HepG2 (cell line): ENCODE measurements around the gene GRM7. TPM values are rescaled to one million over a fixed set of nuclear protein-coding genes. Genes with fewer than 3 reads are reported as not detected.

ENCODE experiments used
- ATAC-seq: fragments of 200-7000 bp; cut with Tn5 transposase; 3 replicates; pipeline ENCODE4 v1.9.1; 2020; ENCODE audit warnings: mild to moderate bottlenecking, moderate library complexity
- BruUV-seq: library from RNA; stranded (reverse); fragments of 400-500 nt; replicated peaks from 2 replicates; lab custom pipeline; 2021; lab: Mats Ljungman, UMichigan
- CTCF ChIA-PET: fragments of 300-600 bp; formaldehyde crosslinking; extraction: SDS; loops from one replicate; lab custom pipeline; 2021; ENCODE audit warnings: low total read pairs, inconsistent platforms, low intra/inter-chr PET ratio; lab: Yijun Ruan, JAX
- POLR2A ChIA-PET: fragments of 350-600 bp; sonication (Branson Sonifier 250); formaldehyde crosslinking; loops from one replicate; lab custom pipeline; 2020; ENCODE audit warnings: antibody characterized with exemption, inconsistent platforms; lab: Yijun Ruan, JAX
- DNase-seq: peaks from one replicate; pipeline ENCODE4 v3.0.0-alpha.2; 2015; ENCODE audit warnings: low spot score
- FAIRE-seq: peaks from 3 replicates; lab custom pipeline; 2011; peaks lifted over from hg19 to GRCh38; lab: Jason Lieb, UNC
- H2AFZ ChIP-seq: one replicate; pipeline ENCODE4 v1.6.1; 2011; ENCODE audit warnings: low read length, inconsistent platforms
- H3K27ac ChIP-seq: fragments of 300-600 bp; 3 replicates; pipeline ENCODE4 v1.8.0; 2011; ENCODE audit warnings: mixed run types, mild to moderate bottlenecking, mixed read lengths, low read length, inconsistent platforms; ENCODE audit not compliant: insufficient read depth; ENCODE audit errors: extremely low read length
- H3K27me3 ChIP-seq, 2 experiments: fragments of 200-600 bp in 1 of 2; 2 replicates in 1 of 2; 3 replicates in 1 of 2; pipeline versions ENCODE4 v1.6.0 to v1.8.0; 2011; ENCODE audit warnings: low read length in 2 of 2, mild to moderate bottlenecking in 2 of 2, moderate library complexity in 2 of 2, inconsistent platforms in 1 of 2; ENCODE audit not compliant: insufficient read depth in 2 of 2, control insufficient read depth in 1 of 2
- H3K36me3 ChIP-seq, 2 experiments: fragments of 200-600 bp in 1 of 2; replicated peaks in 1 of 2; 2 replicates in 1 of 2; 3 replicates in 1 of 2; pipeline versions ENCODE4 v1.5.1 to v1.8.0; 2011; ENCODE audit warnings: low read length in 2 of 2, inconsistent platforms in 1 of 2; ENCODE audit not compliant: insufficient read depth in 2 of 2, control insufficient read depth in 1 of 2
- H3K4me1 ChIP-seq: 2 replicates; pipeline ENCODE4 v1.5.1; 2012; ENCODE audit warnings: low read length, inconsistent platforms; ENCODE audit not compliant: insufficient read depth
- H3K4me2 ChIP-seq: 2 replicates; pipeline ENCODE4 v1.6.0; 2011; ENCODE audit warnings: low read depth, low read length, inconsistent platforms
- H3K4me3 ChIP-seq, 3 experiments: fragments of 200-600 bp in 1 of 3; sonication (generic), shearing (Covaris generic) in 1 of 3; replicated peaks in 1 of 3; 2 replicates each; pipeline ENCODE4 v1.5.1; 2011 to 2016; ENCODE audit warnings: low read length in 3 of 3, inconsistent platforms in 2 of 3, low read depth in 2 of 3, mild to moderate bottlenecking in 2 of 3, control low read depth in 1 of 3, mixed read lengths in 1 of 3; ENCODE audit not compliant: insufficient read depth in 1 of 3
- H3K79me2 ChIP-seq: one replicate; pipeline ENCODE4 v1.6.1; 2011; ENCODE audit warnings: low read length, inconsistent platforms; ENCODE audit not compliant: insufficient read depth
- H3K9ac ChIP-seq: 2 replicates; pipeline ENCODE4 v1.6.0; 2011; ENCODE audit warnings: mild to moderate bottlenecking, low read depth, low read length, inconsistent platforms; ENCODE audit not compliant: insufficient read depth
- H3K9me3 ChIP-seq: 2 replicates; pipeline ENCODE4 v1.5.1; 2012; ENCODE audit warnings: mild to moderate bottlenecking, low read length
- H4K20me1 ChIP-seq: 2 replicates; pipeline ENCODE4 v1.6.0; 2011; ENCODE audit warnings: inconsistent platforms, mild to moderate bottlenecking, low read length, moderate library complexity; ENCODE audit not compliant: insufficient read depth
- BORCS8-MEF2B ChIP-seq: sonication (generic); formaldehyde crosslinking; IDR thresholded peaks from 2 replicates; pipeline ENCODE4 v1.8.0; 2022; ENCODE audit warnings: mild to moderate bottlenecking, missing genetic modification reagents
- EHMT2 ChIP-seq: fragments of 200-600 bp; sonication (generic); IDR thresholded peaks from 2 replicates; pipeline ENCODE4 v1.7.0; 2017; ENCODE audit warnings: antibody characterized with exemption, low read depth, low read length, borderline replicate concordance
- ERF ChIP-seq: IDR thresholded peaks from 2 replicates; pipeline ENCODE4 v1.6.1; 2018; ENCODE audit warnings: missing biosample characterization, missing genetic modification reagents
- GPN1 ChIP-seq: sonication (generic); formaldehyde crosslinking; IDR thresholded peaks from 2 replicates; pipeline ENCODE4 v1.5.1; 2020; ENCODE audit warnings: missing genetic modification reagents, borderline replicate concordance
- HHEX ChIP-seq: IDR thresholded peaks from 2 replicates; pipeline ENCODE4 v1.6.1; 2016; ENCODE audit warnings: control low read depth
- MXD4 ChIP-seq: IDR thresholded peaks from 2 replicates; pipeline ENCODE4 v1.6.1; 2016; ENCODE audit warnings: mild to moderate bottlenecking, missing biosample characterization, missing genetic modification reagents
- YEATS2 ChIP-seq: sonication (generic); formaldehyde crosslinking; IDR thresholded peaks from 2 replicates; pipeline ENCODE4 v1.4.0; 2020; ENCODE audit warnings: missing genetic modification reagents, borderline replicate concordance
- ZKSCAN8 ChIP-seq: IDR thresholded peaks from 2 replicates; pipeline ENCODE4 v1.6.1; 2016; ENCODE audit warnings: borderline replicate concordance, missing genetic modification reagents, missing compliant biosample characterization
- ZNF138 ChIP-seq: sonication (generic); formaldehyde crosslinking; IDR thresholded peaks from 2 replicates; pipeline ENCODE4 v1.5.0; 2020; ENCODE audit warnings: mild to moderate bottlenecking, low read depth, missing genetic modification reagents
- ZNF235 ChIP-seq: sonication (generic); formaldehyde crosslinking; IDR thresholded peaks from 2 replicates; pipeline ENCODE4 v1.8.1; 2023; ENCODE audit warnings: mild to moderate bottlenecking, missing genetic modification reagents, borderline replicate concordance
- ZNF382 ChIP-seq: sonication (generic); formaldehyde crosslinking; IDR thresholded peaks from 2 replicates; pipeline ENCODE4 v1.5.0; 2020; ENCODE audit warnings: missing genetic modification reagents, mild to moderate bottlenecking, borderline replicate concordance
- ZNF572 ChIP-seq: sonication (generic); formaldehyde crosslinking; IDR thresholded peaks from 2 replicates; pipeline ENCODE4 v1.5.1; 2020; ENCODE audit warnings: mild to moderate bottlenecking, missing genetic modification reagents
- WGBS: methylation state at CpG from one replicate; pipeline ENCODE4 v1.1.6; 2017; ENCODE audit warnings: low lambda C conversion rate; 5-methylcytosine and 5-hydroxymethylcytosine counted together
- in situ Hi-C: cut with HindIII; loops from 2 replicates; pipeline ENCODE4 v1.10.0; 2017; ENCODE audit warnings: low pct_unique_long_range_greater_than_20kb; ENCODE audit not compliant: extremely low pct_ligation_motif_present
- intact Hi-C: fragments of 100-400 bp; cut with micrococcal nuclease; formaldehyde crosslinking; loops from one replicate; pipeline ENCODE4 v1.10.0; 2022; ENCODE audit not compliant: unreplicated experiment
- polyA plus RNA-seq, 8 experiments: library from polyadenylated mRNA; depleted of rRNA in 3 of 8; stranded (reverse) in 7 of 8; unstranded in 1 of 8; fragments of >200 nt; fragmentation: Illumina TruSeq in 4 of 8; extraction: Trizol in 4 of 8; gene quantifications; 2 replicates each; pipeline versions ENCODE4 v1.2.1 to v1.2.3, GENCODE V29; 2011 to 2016; ENCODE audit warnings: low read depth in 4 of 8, missing spikeins in 1 of 8, mixed read lengths in 1 of 8; ENCODE audit not compliant: insufficient read depth in 1 of 8
- total RNA-seq, 5 experiments: library from RNA; depleted of rRNA; stranded (reverse); fragments of >200 nt; fragmentation: Illumina TruSeq; extraction: Trizol; gene quantifications; 2 replicates each; pipeline ENCODE4 v1.2.3, GENCODE V29; 2016; ENCODE audit warnings: low read depth in 1 of 5
- TF ChIP-seq, protein P1 (sequence below): IDR thresholded peaks from 2 replicates; pipeline ENCODE4 v1.6.1; 2012; ENCODE audit warnings: low read depth, low read length, improper control_type of control experiment

GRM7 gene
- total and polyA plus RNA-seq, 2 of the 13 experiments (the other 11 are each of a cell fraction or from before 2014, with no cell fraction given) = not detected

GRCh38 chr3:7445331-7445730, 584.4 kb downstream of the GRM7 start:
- WGBS = 8% methylated on average over 5 of the region's 5 CpGs
- FAIRE-seq (no peak), ATAC-seq (no peak), DNase-seq (no peak)
- ChIA-PET POLR2A (no interaction called here), CTCF (no interaction called here)
- in situ Hi-C loops (no loop called here), intact Hi-C loops (no loop called here)
- Histone ChIP-seq H3K9me3 (peaks cover 68% of the 10 kb centered on the region), H3K79me2 (no peaks in the 10 kb centered on the region), H4K20me1 (no peaks in the 10 kb centered on the region), H3K4me3 (no peak overlapping the region), H3K4me2 (no peak overlapping the region), H3K27ac (no peak overlapping the region), H2AFZ (no peak overlapping the region), H3K9ac (no peak overlapping the region), H3K36me3 (no peaks in the 10 kb centered on the region), H3K4me1 (no peaks in the 10 kb centered on the region), H3K27me3 (no peaks in the 10 kb centered on the region)
- no TSS peak for BruUV-seq
- TF ChIP-seq YEATS2 (no peak), ZNF382 (CRISPR knock-in tag) (no peak), GPN1 (CRISPR knock-in tag) (no peak), EHMT2 (no peak), ERF (CRISPR knock-in tag) (no peak), BORCS8-MEF2B (CRISPR knock-in tag) (no peak), ZKSCAN8 (CRISPR knock-in tag) (no peak), ZNF138 (CRISPR knock-in tag) (no peak), ZNF572 (CRISPR knock-in tag) (no peak), ZNF235 (CRISPR knock-in tag) (no peak), HHEX (CRISPR knock-in tag) (no peak), MXD4 (CRISPR knock-in tag) (no peak)
- TF ChIP-seq, protein P1, sequence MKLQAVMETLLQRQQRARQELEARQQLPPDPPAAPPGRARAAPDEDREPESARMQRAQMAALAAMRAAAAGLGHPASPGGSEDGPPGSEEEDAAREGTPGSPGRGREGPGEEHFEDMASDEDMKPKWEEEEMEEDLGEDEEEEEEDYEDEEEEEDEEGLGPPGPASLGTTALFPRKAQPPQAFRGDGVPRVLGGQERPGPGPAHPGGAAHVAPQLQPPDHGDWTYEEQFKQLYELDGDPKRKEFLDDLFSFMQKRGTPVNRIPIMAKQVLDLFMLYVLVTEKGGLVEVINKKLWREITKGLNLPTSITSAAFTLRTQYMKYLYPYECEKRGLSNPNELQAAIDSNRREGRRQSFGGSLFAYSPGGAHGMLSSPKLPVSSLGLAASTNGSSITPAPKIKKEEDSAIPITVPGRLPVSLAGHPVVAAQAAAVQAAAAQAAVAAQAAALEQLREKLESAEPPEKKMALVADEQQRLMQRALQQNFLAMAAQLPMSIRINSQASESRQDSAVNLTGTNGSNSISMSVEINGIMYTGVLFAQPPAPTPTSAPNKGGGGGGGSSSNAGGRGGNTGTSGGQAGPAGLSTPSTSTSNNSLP = no peak
